Hematopoietic multipotent progenitor cell (in vitro differentiated cells): ENCODE data around the gene MAP3K14. TPM values are rescaled to one million over a fixed set of nuclear protein-coding genes. Genes with fewer than 3 reads are reported as not detected.
"Not testable (repeated sequence)": the region's sequence is repeated elsewhere in the genome, so short reads cannot be mapped to it uniquely, and the experiment has no call there.

Source experiments
- DNase-seq, 3 donors: peaks; one replicate each; pipeline ENCODE4 v3.0.0-alpha.2; 2011 to 2015; ENCODE audit warnings: low read depth in 2 of 3, low spot score in 2 of 3
- total RNA-seq: library from RNA; depleted of rRNA; stranded (reverse); fragments of >200 nt; gene quantifications from one replicate; pipeline ENCODE4 v1.2.3, GENCODE V29; 2012

MAP3K14 gene
- total RNA-seq, 1 donor = 10.2 TPM

- DNase-seq = no peak
These were observed 52.4 kb downstream of the MAP3K14 start for GRCh38 chr17:45264430-45264829.

- DNase-seq = no peak
These were observed 53.4 kb downstream of the MAP3K14 start for GRCh38 chr17:45263477-45263860.

DNA sequence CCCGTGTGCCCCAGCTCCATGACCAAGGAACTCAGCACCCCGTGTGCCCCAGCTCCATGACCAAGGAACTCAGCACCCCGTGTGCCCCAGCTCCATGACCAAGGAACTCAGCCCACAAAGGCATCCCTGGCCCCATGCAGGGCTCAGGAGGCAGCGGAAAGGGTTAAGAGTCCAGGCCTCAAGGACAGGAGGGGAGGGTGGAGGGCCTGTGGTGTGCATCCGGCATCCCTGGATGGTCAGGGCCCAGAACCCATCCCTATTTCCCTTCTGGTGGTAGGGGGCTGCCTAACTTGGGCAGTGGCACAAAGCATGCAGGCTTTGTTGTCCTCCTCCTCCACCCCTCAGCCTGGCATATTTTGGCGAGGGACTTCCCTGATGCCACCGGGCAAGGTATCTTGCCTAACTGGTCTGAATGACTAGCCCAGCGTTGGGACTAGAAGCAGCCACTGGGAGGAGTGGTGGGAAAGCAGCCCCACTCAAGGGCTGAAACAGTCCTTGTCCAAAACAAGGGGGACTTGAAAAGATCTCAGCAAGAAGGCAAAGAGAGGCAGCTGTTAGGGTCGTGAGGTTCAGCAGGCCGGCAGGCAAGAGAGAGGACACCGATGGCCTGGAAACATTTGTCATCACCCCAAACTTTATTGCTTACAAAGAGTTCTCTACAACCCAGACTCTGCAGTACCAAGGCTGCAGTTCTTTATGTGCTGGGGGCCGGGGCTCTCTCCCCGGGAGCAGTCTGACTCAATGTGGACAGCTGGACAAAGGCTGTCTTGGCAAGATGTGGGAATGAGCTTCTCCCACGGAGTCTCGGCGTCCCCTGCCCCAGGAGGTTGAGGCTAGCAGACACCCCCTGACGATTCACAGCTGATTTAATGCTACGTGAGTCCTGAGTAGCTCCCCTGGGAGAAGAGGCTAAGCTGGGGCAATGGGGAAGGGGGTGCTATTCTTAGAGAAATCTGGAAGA, 54.0 kb downstream of the MAP3K14 start:
- no peak for DNase-seq

DNA sequence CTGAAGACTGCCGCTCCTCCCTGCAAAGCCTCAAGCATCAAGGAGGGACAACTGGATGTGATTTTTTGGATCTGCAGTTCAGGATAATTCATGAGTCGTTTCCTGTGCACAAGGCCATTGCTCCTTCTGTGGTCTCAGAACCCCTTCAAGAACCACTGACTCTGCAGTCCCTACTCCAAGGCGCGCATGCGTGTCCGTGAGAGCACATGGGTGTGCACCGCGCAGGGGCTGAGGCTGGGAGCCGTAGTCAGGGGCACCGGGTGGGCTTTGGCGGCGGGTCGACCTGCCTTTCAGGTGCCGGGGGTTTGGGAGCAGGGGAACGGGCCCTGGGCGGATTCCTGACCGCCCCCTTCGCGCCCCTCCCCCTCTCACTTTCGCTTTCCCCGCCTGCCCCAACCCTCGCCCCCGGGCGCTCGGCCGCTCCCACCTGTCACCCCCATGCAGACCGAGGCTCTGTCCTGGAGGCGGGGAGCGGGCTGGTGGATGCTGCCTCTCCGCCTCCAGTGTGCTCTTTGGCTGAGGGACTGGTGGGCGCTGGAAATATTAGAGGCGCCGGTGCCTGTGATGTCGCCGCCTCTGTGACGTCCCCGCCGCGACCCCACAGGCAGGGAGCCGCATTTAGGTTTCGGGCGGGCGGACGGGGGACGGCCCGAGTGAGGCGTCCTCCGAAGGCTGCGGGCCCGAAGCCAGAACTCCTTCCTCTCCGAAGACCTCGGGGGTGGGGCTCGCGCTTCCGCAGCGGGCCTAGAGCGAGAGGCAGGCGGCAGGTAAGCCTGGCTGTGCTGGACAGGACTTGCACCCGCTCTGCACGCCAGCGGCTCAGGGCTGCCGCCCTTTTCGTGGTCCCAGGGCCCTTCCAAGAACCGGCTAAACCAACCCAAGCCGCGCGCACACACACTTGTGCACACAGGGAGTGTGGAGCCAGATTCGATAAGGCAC, 55.0 kb downstream of the MAP3K14 start, which contains the start of gene SPATA32:
SPATA32 (minus strand) TSS at position 518 of the 939 bp plus-strand sequence; CDS start at position 440, 78 bp downstream.
- peak; percentile 24 to 74 (median 67) for DNase-seq

GRCh38 chr17:45260204-45260783, 56.5 kb downstream of the MAP3K14 start:
- no peak for DNase-seq

- DNase-seq = no peak
These were observed 57.8 kb downstream of the MAP3K14 start for GRCh38 chr17:45258981-45259380.

GRCh38 chr17:45257115-45257514, 59.7 kb downstream of the MAP3K14 start:
- DNase-seq = no peak

DNA sequence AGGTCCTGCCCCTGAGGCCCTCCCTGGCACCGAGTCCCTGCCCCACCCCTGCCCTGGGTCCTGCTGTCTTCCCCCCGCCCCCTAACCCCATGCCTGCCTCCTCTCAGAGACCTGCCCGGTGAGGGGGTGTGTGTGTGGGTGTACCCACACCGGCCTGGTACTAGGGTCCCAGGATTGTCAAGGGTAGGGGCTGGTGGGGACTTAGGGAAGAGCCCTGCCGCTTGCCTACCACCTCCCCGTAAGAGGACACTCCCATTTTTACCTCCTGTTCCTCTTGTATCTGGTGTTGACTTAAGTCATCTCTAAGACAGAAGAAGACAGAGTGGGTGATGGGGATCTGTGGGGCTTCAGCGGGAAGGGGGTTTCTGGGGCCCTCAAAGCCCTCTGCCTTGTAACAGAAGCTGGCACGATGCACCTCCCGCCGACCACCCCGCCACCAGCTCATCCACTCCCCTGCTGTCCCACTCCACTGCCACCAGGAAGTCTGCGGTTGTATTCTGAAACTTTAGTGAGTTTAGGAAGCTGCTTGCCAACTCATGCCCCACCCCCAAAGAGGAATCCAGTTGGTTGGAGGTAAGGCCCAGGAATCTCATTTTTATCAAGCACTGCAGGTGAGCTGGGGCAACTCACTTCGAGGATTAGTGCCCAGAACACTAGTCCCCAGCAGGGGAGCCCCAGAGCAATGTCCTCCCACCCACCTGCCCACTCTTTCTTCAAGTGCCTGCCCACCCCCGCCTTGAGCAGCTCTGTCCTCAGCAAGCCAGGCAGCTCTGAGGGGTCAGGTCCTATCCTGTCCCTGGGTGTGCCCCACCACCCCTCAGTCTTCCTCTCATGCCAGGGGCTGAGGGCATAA, 60.5 kb downstream of the MAP3K14 start:
- DNase-seq = peak in 2 of 3 donors; percentile 13 to 36

DNA sequence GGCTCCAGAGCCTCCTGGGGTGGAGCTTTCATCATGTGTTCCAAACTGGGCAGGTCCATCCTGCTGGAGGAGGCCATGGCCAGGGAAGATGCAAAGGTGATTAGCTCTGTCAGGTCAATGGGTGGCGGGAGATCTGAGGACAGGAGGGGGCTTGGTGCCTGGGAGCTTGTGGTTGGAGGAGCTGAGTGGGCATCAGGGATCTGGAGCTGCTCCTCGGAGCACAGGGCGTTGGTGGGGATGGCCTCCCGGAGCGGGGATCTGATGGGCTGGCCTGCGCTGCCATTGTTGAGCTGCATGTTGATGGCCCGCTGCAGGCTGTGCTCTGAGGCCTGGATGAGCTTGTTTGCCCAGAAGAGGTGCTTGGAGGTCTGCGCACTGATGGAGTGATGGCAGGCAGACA, 61.5 kb downstream of the MAP3K14 start:
- no peak for DNase-seq

DNA sequence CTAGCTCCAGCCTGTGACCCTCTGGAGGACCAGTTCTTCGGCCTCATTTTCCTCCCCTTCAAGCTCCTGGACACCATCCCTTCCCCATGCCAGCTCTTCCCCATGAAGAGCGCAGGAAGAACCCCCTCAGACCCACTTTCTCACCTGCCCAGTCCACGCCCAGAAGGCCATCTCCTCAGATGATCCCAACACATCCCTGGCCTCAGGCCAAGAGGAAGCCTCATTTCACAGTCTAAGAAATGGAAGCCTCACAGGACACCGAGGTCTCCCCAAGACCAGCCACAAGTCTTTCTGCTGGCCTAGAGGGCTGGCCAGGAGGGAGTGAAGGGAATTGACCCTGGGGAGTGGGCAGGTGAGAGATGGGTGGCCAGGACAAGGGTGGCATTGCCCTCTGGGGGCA, 62.9 kb downstream of the MAP3K14 start:
- DNase-seq = no peak

GRCh38 chr17:45253237-45253636, 63.6 kb downstream of the MAP3K14 start:
- not testable (repeated sequence) for DNase-seq

DNA sequence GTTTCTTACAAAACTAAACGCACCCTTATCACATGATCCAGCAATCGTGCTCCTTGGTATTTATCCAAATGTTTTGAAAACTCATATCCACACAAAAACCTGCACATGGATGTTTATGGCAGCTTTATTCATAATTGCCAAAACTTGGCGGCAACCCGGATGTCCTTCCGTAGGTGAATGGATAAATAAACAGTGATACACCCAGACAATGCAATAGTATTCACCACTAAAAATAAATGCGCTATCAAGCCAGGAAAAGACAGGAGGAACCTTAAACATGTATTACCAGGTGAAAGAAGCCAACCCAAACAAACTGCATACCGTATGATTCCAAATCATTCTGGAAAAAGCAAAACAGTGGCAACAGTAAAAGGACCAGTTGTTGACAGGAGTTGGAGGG, 64.9 kb downstream of the MAP3K14 start:
- DNase-seq = no peak

GRCh38 chr17:45248132-45248957, 68.5 kb downstream of the MAP3K14 start:
- peak in 2 of 3 donors; percentile 48 to 65 for DNase-seq

GRCh38 chr17:45247429-45248131, 69.2 kb downstream of the MAP3K14 start:
- DNase-seq = peak; percentile 82 to 88 (median 86)

- DNase-seq = peak in 1 of 3 donors; percentile 61
These were observed 69.9 kb downstream of the MAP3K14 start for GRCh38 chr17:45246861-45247428.

GRCh38 chr17:45246338-45246737, 70.5 kb downstream of the MAP3K14 start:
- DNase-seq = no peak

DNA sequence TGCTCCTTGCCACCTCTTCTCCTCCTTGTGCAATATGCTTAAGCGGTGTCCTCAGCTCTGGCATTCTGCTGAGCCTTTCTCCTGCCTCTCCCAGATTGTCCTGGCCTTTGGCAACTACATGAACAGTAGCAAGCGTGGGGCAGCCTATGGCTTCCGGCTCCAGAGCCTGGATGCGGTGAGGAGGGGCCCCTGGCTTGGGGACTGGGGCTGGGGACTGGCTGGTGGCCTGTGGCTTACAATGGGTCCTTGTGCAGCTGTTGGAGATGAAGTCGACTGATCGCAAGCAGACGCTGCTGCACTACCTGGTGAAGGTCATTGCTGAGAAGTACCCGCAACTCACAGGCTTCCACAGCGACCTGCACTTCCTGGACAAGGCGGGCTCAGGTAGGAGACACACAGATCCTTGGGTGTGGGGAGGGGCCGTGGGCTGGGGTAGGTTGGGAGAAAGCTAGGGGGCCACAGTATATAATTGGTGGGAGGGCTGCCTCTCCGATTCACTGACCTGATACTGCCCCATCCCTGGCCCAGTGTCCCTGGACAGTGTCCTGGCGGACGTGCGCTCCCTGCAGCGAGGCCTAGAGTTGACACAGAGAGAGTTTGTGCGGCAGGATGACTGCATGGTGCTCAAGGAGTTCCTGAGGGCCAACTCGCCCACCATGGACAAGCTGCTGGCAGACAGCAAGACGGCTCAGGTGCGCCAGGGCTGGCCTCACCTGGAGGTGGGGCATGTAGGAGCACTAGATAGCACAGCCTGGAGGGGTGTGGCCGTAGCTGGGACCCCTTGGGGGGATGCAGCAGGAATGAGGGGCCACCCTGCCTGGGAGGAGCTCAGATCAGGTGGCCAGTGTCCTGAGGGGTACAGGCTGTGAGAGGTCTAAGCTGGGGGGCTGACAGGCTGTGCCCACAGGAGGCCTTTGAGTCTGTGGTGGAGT, 71.8 kb downstream of the MAP3K14 start:
- DNase-seq = no peak
